GM18505 (cell line): ENCODE results near the gene SFT2D3.

Experiments used
- ATAC-seq: cut with Tn5 transposase; IDR thresholded peaks from one replicate; pipeline ENCODE4 v1.9.1; 2021; ENCODE audit not compliant: unreplicated experiment
- POLR2A ChIP-seq: IDR thresholded peaks from 4 replicates; pipeline ENCODE4 v1.6.1; 2011; ENCODE audit warnings: borderline replicate concordance; ENCODE audit not compliant: insufficient read depth, insufficient read length; ENCODE audit errors: extremely low read depth

Gene SFT2D3

GRCh38 chr2:127701193-127701650, at the start of gene SFT2D3:
Gene SFT2D3, plus strand, starts transcription at chr2:127701497. Its CDS starts 32 bp downstream, at chr2:127701529.
- peak; percentile 99 for TF ChIP-seq POLR2A
- peak; percentile 69 for ATAC-seq

DNA sequence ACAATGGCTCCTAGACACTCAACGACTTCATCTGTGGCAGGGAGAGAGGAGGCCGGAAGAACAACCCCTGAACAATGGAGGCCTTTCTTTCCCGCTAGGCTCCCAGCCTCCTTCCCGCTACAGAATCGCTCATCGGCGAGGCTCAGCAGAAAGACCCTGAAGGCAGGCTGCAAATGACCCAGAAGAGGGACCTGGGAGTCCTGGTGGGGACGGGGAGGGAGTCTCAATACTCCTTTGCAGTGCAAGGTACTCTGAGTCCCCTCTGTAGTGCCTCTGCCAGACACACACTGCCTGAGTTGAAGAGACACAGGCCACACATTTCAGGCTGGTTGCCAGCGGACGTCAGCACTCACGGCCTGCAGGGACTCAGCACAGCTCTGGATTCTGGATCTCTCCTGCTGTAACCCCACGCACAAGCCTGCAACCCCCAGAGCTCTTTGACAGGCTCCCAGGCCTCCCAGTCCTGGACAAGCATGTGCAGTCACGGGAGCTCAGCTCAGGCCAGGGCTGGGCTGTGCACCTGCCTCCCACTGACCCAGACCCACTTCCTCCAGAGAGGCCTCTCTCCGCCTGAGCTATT, 49.2 kb upstream of the SFT2D3 start:
- no peak for ATAC-seq
- TF ChIP-seq POLR2A, result no peak

DNA sequence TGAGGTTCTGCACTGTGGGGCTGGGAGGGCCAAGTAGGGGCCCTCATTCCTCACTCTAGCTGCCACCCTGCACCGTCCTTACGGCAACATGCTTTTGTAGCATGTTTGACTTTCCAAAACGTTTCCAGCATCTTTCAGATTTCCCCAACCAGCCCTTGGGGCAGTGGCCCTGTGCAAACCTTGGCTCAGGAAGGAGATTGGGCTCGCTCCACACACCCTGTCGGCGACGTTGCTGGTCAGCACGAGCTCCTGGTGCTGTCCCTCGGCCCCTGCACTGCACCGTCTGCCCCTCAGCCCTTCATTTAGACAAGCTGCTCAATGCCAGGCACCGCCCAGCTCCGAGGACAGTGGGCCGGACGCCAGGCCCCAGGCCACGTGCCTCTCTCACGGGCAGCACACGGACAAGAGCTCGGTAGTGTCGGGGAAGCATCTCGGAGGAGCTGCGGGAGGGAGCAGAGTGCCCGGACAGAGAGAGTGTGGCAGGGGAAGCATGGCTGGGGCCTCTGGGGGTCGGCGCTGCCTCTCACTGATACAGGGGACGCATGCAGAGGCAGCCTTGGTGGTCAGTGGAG, 48.4 kb upstream of the SFT2D3 start:
- ATAC-seq, result no peak

DNA sequence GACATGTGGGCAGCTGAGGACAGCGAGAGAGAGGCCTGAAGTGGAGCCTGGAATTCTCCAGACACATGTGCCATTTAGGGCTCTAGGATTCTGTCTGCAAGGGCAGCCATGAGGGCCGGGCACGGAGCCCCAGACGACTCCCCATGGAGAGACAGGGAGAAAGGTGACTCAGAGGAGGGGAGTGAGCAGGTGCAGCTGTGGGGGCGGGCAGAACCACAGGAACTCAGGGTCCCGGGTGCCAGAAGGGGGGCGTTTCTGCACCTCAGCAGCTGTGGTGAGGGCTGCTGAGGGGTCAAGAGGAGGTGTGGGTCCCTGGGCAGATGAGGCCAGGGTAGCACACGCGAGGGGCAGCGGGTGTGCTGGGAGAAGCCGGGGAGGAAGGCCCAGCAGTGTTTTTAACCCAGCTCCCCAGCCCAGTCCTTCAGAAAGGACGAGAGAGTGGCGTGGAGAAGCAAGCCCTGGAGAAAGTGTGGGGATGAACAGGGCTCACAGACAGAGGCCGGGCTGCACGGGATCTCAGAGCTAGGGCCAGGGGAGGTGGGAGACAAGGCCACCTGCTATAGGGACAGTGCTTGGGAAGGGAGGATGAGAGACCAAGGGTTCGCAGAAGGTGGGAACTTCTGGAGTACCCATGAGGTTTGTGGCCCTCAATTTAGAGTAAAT, 47.7 kb upstream of the SFT2D3 start:
- ATAC-seq, result no peak
- TF ChIP-seq POLR2A, result no peak

More for the DNA sequence above, 48.4 kb upstream of the SFT2D3 start:
- TF ChIP-seq POLR2A, result no peak

GRCh38 chr2:127654084-127654837, 47.0 kb upstream of the SFT2D3 start:
- TF ChIP-seq POLR2A, result no peak
- no peak for ATAC-seq

DNA sequence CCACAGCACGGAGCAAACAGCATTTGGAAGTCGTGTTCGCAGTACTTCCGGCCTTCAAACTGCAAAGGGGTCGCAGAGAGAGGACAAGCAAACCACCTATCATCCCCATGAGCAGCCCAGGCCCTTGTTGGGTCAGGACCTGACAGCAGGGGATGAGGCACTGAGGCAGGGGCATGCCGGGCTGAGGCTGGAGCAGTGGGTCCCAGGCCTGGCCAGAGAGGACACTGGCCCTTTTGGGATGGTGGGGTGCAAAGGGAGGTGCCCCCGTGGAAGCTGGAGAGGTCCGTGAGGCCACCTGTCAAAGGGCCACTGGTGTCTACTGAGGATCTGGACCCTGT, 46.5 kb upstream of the SFT2D3 start:
- no peak for ATAC-seq
- TF ChIP-seq POLR2A, result no peak

GRCh38 chr2:127655209-127656073, 45.9 kb upstream of the SFT2D3 start:
- ATAC-seq, result no peak
- no peak for TF ChIP-seq POLR2A

DNA sequence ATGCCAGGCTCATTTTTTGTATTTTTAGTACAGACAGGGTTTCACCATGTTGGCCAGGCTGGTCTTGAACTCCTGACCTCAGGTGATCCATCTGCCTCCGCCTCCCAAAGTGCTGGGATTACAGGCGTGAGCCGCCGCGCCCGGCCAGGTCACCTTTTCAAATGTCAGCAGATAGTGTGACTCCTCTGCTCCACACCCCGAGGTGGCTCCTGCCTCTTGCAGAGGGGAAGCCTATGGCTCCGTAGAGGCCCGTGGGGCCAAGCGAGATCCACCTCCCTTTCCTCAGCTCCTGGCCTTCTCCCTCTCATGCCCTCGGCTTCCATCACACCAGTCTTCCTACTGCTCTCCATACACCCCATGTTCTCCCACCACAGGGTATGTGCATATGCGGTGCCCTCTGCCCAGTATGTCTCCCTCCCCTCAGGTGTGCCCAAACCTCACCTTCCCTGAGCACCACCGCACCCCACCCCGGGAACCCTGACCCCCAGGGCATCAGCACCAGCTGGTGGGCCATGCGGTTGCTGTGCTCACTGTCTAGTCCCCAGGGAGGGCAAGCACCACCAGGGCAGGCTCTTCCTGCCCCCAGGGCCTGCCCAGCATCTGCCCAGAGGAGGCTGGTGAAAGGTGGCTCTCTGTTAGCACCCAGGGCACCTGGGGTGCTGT, 44.6 kb upstream of the SFT2D3 start:
- TF ChIP-seq POLR2A, result no peak
- no peak for ATAC-seq

DNA sequence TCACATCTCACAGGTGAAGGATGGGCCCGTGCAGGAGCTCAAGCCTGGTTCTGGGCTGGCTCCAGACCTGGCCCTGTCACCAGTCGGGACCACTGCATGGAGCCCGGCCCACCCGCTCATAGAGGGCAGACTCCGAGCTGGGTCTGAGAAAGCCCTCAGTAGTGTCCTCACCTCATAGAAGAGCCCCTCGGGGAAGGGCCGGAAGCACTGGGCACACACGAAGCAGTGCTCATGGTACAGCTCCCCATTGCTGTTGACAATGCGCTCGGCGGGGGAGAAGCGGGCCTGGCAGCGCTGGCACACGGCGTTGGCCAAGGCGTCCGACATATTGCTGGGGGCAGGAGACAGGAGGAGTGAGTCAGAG, 44.1 kb upstream of the SFT2D3 start:
- TF ChIP-seq POLR2A, result no peak
- no peak for ATAC-seq

GRCh38 chr2:127658146-127658545, 43.2 kb upstream of the SFT2D3 start:
- TF ChIP-seq POLR2A, result no peak
- ATAC-seq, result no peak

DNA sequence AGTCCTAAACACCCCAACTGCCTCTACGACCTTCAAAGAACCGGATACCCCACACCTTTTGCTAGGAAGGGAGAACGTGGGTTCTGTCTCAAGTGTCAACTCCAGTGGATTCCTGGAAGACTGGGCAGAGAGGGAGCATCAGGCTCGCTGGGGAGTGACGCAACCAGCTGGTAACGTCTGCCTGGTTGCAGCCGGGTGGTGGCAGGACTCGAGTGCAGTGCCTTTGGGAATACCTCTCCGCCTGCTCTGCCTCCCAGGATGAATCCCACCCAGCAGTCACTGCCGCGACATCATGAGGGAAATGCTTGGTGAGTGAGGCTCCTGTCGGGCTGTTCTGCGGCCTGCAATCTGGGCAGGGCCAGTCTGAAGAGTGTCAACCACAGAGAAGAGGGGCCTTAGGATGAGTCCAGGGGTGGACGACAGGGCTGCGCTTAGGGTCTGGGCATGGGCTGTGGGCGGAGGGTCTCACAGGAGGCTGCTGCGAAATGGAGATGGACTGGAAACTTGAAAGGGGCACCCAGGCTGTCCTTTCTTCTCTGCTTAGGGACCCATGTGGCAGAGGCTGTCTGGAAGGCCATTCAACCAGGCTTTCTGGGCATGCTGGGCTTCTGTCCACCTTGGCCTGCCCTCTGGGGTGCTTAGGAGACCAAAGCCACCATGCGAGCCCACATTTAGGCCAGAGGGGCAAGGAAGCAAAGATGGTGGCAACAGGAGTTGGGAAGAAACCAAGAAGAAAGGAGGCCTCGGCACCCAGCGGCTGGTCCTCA, 42.5 kb upstream of the SFT2D3 start:
- no peak for ATAC-seq

More for the DNA sequence above, 42.5 kb upstream of the SFT2D3 start:
- no peak for TF ChIP-seq POLR2A
